RPMI7951 (cell line): ENCODE data around the gene HECTD1. TPM values are rescaled to one million over a fixed set of nuclear protein-coding genes. Genes with fewer than 3 reads are reported as not detected.
"Not testable (repeated sequence)": the region's sequence is repeated elsewhere in the genome, so short reads cannot be mapped to it uniquely, and the experiment has no call there.

ENCODE experiments used
- DNase-seq: peaks from one replicate; pipeline ENCODE4 v3.0.0-alpha.2; 2012; ENCODE audit warnings: low read depth
- total RNA-seq: library from RNA; depleted of rRNA; stranded (reverse); fragments of >200 nt; shearing (Covaris generic); gene quantifications from 2 replicates; pipeline ENCODE4 v1.2.3, GENCODE V29; 2014

The HECTD1 gene
- total RNA-seq, 1 experiment from 2014 or later: 80.0 TPM

DNA sequence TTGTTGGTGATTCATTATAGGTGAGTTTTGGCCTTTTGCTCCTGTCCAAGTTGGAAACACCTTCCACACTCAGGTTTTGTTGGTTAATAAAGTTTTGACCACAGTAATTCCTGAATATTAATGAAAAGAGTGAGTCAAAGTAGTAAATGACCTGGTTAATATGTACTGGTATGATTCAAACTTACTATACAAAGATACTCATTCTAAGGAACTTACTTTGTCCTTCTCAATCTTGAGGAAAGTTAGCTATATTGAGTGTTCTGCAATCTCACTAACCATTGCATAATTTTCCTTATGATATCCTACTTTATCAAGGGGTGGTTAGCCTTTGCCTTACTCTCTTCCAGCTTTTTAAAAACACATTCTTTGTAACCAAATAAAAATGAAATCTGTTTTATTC, 20.9 kb upstream of the HECTD1 start:
- no peak for DNase-seq

DNA sequence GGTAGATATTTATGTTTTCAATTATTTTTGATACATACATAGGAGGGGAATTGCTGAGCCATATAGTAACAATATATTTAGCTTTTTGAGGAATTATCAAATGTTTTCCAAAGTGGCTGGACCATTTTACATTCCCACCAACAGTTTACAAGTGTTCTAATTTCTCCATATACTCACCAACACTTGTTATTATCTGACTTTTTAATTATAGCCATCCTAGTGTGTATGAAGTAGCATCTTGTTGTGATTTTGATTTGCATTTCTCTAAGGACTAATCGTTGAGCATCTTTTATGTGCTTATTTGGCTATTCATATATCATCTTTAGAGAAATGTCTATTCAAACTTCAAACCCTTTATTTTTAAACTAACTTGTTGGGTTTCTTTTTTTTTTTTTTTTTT, 17.2 kb upstream of the HECTD1 start:
- no peak for DNase-seq

DNA sequence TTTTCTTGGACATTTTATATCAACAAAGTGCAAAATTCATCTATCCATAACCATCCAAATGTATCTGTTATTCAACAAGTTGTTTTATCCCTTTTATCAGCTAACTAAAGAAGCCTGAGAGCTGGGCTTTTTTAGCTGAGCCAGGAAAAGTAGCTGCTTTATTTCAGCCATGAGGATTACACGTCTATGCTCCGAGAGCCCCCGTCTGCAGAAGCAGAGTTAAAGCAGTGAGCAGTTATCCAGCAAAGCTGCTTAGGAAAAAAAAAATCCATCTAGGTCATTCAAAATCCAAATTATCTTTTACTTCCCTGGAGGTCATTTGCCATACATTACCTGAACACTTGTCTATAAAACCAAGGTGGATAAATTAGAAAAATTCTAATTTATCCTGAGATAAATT, 15.7 kb upstream of the HECTD1 start:
- DNase-seq: no peak

DNA sequence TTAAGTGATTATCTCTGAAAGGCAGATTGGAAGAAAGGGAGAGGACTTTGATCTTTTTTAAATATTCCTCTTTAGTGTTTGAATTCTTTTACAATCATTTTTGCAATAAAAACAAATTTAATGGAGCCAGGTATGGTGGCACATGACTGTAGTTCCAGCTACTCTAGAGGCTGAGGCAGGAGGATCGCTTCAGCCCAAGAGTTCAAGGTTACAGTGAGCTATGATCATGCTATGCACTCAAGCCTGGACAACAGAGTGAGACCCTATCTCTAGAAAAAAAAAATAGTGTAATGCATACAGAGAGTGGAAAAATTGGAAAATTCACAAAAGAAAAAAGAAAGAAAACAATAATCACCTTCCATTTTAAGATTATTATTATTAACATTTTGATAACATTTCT, 15.2 kb upstream of the HECTD1 start:
- no peak for DNase-seq

DNA sequence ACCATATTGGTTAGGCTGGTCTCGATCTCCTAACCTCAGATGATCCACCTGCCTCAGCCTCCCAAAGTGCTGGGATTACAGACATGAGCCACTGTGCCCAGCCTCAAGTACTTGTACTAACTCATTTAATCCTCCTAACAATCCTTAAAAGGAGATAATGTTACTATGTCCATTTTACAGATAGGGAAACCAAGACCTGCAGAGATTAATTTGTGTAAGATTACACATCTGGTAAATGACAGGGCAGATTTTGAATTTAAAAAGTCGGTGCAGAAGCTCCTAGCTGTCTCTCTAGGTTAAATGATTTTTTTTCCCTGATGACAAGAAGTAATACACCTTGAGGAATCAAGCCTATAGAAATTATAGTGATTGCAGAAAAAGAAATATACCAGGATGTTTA, 13.7 kb upstream of the HECTD1 start:
- DNase-seq: no peak

DNA sequence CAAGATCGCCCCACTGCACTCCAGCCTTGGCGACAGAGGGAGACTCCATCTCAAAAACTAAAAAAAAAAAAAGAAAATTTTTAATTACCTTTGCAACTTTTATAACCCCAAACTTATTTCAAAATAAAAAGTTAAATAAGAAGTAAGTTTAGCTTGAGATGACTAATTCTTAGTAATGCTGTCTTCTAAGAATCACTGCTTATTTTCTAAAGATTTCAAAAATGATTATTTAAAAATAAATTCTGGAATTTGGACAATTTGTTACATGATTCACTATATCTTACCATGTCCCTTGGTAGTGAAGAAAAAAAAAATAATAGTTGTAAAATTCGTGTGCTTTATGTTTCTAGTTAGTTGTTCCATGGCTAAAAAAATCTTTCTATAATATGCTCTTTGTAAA, 11.6 kb upstream of the HECTD1 start:
- DNase-seq: no peak

DNA sequence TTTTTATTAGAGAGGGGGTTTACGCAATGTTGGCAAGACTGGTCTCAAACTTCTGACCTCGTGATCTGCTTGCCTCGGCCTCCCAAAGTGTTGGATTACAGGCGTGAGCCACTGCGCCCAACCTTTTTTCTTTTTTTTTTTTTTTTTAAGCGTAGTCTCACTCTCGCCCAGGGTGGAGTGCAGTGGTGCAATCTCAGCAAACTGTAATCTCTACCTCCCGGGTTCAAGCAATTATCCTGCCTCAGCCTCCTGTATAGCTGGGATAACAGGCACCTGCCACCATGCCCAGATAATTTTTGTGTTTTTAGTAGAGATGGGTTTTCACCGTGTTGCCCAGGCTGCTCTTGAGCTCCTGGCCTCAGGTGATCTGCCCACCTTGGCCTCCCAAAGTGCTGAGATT, 8.8 kb upstream of the HECTD1 start:
- no peak for DNase-seq

DNA sequence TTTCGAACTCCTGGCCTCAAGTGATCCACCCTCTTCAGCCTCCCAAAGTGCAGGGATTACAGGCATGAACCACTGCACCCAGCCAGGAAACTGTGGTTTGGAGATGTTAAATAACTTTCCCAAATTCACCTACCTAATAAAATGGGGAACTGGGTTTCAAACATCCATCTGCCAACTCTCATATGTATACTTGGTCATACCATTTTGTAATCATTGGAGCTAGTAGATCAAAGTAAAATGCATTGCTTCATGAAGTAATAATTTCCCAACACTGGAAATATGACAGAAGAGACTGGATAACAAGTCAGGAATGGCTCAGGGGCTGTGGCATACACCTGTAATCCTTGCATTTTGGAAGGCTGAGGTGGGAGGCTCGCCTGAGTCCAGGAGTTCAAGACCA, 5.3 kb upstream of the HECTD1 start:
- DNase-seq: no peak

DNA sequence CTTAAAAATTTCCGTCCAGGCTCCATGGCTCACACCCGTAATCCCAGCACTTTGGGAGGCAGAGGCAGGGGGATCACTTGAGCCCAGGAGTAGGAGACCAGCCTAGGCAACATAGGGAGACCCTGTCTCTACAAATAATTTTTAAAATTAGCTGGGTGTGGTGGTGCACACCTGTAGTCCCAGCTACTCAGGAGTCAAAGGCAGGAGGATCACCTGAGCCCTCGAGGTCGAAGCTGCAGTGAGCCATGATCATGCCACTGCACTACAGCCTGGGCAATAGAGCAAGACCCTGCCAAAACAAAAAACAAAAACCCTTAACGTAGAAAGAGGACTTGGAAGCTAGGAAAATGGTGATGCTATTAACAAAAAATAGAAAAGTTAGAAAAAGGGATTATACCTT, 2.0 kb upstream of the HECTD1 start:
- no peak for DNase-seq

DNA sequence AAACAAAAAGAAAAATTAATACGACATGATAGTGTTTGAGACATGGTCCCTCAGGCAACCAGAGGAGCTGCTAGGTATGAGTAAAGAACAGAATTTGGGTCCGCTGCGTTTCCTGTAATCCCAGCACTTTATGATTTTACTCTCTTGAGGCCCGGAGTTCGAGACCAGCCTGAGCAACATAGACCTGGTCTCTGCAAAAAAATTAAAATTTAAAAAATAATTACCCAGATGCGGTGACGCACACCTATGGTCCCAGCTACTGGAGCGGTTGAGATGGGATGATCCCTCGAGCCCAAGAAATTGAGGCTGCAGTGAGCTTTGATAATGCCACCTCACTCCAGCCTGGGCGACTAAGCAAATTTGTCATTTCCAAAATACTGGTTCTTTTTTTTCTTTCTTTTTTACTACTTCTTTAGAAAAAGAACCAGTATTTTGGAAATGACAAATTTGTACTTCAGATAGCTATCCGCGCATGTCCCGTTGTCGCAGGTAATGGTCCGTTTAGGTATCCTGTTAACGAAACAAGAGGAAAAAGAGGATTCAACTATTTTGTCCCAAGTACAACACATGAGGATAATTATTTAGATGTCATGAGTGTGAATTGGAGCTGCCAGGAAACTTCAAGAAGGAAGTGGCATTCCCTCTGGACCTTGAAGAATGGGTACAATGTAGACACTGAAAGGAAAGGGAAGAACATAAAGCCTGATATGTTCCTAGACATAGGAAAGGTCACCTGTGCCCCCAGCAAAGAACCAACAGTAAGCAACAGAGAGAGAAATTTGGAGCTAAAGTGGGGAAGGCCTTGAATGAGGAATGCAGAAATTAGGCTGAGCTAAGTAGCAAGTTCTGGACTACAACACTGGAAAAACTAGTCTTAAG, 1.2 kb upstream of the HECTD1 start:
- no peak for DNase-seq

DNA sequence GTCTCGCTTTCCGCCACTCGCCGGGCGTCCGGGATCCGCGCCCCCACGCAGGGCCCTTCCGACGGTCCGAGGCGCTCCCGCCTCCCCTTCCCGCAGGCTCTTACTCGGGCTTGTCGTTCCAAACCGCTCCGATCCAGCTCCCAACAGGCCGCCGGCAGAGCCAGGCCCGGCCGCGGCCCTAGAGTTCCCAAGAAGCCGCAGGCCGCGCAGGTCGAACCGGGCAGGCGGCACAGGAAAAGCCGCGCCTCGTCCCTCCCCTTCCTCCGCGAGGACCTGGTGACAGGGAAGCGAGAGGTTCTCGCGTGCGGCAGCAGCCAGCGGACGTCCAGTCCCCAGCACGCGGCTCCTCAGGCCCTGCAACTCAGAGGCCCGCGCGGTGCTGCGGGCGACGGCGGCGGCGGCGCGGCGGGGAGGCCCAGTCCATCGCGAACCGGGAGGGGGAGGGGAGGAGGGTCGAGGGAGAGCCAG, 272 bp downstream of the HECTD1 start:
- peak; percentile 78 for DNase-seq

DNA sequence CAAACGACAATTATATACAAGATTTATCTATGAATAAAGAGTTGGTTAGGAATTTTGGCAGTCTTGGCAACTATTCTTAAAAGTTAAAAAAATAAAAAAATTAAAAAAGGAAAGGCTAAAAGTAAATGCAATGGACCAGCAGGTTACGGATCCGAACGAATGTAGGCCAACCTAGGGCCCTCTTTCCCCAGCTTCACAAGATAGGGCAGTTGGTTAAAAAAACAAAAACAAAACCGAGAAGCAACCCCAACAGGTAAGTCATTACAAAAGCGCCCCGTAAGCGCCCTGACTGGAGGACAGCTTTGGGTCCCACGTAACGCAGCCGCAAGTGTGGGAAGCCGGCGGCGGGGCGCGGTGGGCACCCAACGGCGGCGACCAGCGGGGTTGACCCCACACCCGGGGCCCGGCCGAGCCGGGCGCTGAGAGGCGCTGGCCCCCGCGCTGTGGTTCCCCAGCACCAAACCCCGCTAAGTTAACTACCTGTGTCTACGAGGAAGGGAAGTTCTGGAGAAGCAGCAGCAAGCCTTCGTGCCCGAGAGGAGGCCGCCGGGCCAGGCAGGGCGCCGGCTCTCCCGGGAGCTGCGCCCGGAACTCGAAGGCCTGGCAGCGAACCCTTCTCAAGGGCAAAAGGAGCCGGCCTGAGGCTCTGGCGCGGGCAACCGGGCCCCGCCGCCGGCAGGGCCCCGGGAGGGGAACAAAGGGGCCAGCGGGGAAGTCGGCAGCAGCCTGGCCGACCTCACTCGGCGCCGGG, 882 bp downstream of the HECTD1 start:
- no peak for DNase-seq

DNA sequence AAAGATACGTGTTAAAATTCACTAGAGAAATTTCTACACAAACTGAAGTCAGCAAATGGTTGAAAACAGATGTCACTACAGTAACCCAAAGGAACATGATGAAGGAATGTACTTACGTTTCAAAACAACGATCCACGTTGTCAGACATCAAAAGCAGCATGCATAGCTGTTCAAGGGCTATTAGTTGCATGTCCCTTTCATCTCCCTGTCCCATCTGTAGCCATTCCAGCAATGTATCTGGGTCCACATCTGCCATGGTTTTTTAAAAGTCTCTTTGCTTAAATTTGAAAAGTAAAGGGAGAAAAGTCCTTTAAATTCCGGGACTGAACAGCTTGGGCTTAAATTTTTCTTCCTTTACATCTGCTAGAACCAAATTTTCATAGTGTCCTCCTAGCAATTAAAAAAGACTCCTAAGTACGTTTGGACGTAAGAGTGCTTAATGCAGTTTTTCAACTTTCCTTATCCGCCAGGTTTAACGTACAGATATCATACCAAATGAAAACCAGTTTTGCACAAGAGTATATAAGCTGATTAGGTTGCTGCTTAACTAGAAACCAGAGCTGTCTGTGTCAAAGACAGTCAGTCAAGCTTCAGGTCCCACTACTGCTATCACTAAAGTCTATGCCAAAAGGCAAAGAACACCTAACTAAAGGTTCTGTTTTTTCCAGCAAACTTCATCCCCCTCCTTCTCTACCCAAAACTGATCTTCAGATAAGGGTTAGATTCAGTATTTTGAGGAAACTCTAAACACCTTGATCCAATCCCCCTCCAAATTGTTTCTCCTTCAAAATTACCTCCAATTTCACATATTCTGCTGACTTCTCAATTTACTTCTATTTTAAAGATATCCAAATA, 1.7 kb downstream of the HECTD1 start:
- peak; percentile 58 for DNase-seq

DNA sequence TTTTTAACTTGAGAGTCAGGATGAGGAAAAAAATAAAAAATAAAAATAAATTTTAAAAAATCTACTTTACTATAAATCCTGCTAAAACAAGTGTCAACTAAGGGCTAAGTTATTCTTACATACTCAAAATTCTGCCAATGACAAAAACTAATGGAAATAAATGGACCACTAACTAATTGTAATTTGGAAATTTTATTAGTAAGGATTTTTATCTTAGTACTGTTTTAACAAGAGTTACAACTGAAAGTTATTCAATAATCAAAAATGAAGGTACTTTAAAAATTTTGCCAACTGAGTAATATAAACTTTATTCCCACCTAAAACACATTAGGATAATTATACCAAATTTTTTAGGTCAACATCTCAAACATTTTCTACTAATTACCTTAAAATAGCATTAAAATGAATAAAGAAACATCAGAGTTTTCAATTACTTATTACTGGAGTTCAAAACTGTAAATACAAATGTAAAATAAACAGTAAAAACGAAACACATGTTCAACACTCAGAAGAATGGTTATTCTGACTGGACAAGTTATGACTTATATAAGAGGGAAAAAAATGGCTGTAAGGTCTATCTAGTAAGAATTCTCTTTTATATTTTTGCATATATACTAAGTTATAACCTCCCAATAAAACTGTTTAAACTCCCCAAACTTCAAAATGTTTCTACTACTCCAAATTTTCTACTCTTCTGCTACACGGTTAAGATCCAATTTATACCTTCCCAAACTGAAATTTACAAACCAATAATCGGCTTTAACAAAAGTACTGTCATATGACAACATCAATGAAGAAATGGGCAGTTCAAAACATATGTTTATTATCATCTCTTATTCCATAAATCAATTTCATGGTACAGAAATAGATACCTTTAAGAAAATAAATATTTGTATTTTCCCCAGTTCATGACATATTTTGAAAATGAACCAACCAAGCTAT, 2.7 kb downstream of the HECTD1 start:
- DNase-seq: no peak

DNA sequence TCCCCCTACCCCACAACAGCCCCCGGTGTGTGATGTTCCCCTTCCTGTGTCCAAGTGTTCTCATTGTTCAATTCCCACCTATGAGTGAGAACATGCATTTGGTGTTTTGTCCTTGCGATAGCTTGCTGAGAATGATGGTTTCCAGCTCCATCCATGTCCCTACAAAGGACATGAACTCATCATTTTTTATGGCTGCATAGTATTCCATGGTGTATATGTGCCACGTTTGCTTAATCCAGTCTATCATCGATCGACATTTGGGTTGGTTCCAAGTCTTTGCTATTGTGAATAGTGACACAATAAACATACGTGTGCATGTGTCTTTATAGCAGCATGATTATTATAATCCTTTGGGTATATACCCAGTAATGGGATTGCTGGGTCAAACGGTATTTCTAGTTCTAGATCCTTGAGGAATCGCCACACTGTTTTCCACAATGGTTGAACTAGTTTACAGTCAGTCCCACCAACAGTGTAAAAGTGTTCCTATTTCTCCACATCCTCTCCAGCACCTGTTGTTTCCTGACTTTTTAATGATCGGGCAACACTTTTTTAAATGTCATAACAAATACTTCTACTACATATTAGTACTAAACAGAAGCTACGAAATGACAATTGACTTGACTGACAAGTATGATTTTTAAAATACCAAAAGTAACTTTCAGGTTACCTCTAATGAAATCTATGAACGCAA, 3.5 kb downstream of the HECTD1 start:
- not testable (repeated sequence) for DNase-seq

DNA sequence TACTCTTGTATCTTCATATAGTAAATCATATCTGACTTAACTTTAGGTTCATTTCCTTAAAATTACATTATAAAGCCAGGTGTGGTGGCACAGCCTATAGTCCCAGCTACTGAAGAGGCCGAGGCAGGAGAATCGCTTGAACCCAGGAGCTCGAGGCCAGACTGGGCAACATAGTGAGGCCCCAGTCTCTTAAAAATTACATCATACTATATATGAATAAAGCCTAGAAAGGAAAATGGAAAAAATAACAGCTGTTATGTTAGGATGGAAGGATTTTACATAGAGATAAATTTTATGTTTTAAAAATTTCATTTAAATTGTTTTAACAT, 4.2 kb downstream of the HECTD1 start:
- no peak for DNase-seq

DNA sequence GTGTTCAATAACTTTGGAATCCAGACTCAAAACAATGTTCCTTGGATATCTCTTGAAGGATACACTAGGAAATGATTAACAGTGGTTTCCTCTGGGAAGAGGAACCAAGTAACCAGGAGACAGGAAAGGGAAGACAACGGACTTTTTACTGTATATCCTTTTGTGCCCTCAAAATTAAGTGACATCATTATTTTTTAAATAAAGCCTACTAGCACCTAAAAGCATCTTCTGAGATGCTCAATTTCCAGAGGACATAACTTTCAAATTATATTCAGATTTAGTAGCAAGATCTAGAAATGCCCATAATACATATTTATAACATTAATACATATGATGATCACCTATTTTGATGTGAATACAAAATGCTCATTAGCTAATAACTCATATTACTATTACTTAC, 6.5 kb downstream of the HECTD1 start:
- DNase-seq: no peak

DNA sequence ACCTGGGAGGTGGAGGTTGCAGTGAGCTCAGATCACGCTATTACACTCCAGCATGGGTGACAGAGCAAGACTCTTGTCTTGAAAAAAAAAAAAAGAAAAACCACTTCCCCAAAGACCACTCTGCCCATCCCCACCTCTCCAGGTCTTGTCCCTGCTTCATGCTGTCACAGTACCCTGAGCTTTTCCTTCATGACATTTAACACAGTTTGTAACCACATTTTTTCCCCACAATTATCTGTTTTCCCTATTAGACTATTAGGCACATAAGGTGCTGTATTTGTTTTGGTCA, 6.9 kb downstream of the HECTD1 start:
- DNase-seq: no peak

DNA sequence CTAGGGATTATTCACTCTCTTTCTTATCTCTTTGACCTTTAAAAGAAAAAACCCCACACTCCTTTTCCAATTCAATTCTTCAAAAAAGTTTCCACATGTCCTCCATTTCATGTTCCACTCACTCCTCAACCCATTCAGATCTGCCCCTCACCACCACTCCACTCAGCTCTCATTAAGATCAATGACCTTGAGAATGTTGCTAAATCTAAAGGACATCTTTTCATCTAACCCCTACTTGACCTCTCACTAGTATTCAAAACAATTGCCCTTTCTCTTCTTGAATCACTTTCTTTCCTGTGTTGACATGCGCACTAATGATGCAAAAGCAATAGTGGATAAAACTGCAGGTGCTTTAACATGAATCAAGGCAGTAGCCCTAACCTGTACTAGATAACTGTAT, 9.9 kb downstream of the HECTD1 start:
- no peak for DNase-seq

DNA sequence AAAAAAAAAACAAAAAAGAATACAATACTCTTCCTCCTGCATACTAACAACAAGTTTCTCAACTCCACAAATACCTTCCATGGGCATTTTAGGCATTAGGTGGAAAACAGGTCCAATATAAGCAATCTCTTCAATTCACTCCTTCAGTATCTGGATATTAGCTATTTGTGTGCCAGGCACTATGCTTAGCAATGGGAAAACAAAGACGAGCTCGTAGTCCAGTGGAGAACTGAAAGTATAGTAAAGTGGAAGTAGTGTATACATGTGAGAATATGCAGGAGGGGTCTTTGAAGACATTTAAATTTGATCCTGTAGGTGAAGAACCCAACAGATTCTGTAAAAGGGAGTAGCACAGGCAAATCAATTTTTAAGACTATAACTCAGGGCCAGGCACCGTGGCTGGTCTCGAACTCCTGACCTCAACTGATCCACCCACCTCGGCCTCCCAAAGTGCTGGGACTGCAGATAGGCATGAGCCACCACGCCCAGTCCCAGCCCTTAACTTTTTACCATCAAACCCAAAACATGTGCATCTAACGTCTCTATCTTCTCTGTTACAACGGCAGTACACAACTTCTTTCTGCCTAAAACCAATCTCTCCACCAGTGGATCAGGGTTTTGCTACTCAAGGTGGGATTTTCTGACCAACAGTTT, 10.6 kb downstream of the HECTD1 start:
- DNase-seq: no peak
